Ammon's horn (tissue), 1 donor: ENCODE data around the gene C17orf50.
"Not testable (repeated sequence)": the region's sequence is repeated elsewhere in the genome, so short reads cannot be mapped to it uniquely, and the experiment has no call there.

Experiments
- DNase-seq: peaks from one replicate; pipeline ENCODE4 v3.0.0-alpha.2; 2016; ENCODE audit warnings: low spot score

C17orf50 gene

DNA sequence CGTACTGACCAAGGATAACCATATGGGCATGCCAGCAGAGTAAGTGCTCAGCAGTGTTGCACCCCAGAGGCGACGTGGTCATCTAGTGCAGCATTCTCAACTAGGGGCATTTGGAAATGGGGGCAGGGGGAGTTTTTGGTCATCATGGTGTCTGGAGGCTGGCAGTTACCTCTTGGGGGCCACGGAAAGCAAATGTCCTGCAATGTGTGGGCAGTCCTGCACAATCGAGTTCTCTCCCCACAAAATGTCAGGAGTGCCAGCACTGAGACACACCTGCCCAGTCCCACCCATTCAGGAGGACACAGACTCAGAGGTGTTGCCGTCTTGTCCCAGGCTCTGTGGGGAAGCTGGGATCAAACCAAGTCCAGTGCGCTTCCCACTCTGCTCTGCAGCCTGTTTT, 26.3 kb upstream of the C17orf50 start:
- DNase-seq: no peak

DNA sequence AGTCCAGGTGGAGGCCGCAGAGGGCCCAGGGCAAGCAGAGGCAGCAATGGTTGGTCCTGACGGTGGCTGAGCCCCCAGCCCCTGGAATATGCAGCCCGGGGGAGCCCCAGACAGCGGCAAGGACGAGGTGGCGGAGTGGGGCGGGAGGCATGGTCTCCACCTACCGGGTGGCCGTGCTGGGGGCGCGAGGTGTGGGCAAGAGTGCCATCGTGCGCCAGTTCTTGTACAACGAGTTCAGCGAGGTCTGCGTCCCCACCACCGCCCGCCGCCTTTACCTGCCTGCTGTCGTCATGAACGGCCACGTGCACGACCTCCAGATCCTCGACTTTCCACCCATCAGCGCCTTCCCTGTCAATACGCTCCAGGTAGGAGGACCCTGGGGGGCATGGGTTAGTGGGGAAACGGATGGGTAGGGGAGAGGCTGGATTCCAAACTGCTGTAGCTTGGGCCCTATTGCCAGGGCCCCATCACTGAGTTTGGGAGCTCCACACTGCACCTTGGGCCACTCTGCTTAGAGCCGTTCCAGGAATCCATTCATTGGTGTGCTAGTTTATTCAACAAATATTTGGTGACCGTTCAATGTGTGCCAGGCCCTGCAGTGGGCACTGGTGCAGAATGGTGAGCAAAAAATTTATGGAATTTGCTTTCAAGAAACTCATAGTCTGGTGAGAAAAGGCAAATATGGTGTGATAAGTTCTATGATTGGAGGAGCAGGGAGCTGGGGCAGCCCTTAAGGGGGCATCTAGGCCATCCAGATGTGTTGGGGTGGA, 25.5 kb upstream of the C17orf50 start:
- no peak for DNase-seq

DNA sequence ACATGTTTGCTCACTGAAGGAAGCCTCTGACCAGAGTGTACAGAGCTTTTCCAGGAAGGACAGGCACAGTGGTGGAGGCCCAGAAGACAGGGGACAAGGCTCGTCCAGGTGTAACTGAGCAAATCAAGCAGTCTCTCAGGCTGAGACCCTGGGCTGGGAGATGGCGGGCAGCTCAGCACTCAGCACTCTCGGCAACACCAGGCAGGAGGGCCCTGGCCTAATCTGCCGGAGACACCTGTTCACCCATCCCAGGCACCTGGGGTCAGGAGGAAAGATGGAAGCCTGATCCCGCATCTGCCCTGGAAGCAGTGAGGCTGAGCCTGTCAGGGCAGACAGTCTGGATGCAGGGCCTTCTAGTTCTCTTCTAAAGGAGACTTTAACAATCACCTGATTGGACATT, 24.5 kb upstream of the C17orf50 start:
- no peak for DNase-seq

DNA sequence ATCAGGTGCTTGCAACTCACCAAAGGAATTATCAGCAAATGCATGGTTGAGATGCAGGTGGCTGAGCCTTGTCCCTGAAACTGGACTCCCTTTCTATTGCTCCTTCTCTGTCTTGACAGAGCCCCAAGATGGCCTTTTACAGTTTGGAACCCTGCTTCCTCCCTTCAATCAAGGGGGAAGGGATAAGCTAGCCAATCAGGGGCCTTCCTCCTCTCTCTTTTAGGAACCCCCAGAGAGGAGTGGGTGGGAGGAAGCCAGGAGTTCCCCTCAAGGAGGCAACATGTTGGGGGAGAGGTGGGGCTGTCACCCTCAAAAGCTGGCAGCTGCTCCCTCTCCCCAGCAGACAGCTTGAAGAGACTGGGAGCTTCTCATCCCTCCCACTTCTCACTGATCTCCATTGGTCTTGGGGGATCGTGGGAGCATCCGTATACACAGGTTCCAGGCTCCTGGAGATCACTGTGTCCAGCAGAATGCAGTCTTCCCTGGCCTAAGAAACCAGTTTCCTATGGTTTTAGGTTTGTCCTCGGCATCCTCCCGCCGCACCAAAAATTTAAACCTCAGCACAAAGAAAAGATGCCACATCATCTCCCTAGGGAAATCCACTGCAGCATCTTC, 22.1 kb upstream of the C17orf50 start:
- DNase-seq: no peak

DNA sequence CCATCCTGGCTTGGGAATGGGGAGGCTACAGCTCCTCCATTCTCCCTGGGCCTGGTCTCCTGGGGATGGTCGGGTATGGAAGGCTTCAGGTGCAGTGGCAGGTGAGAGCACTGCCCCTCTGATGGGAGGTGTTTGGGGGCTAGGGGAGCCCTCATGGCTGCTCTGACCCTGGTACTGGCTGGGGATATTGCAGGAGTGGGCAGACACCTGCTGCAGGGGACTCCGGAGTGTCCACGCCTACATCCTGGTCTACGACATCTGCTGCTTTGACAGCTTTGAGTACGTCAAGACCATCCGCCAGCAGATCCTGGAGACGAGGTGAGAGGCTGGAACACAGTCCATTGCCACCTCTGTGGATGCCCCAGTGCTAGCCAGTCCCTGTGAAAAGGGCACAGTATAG, 20.5 kb upstream of the C17orf50 start:
- DNase-seq: no peak

DNA sequence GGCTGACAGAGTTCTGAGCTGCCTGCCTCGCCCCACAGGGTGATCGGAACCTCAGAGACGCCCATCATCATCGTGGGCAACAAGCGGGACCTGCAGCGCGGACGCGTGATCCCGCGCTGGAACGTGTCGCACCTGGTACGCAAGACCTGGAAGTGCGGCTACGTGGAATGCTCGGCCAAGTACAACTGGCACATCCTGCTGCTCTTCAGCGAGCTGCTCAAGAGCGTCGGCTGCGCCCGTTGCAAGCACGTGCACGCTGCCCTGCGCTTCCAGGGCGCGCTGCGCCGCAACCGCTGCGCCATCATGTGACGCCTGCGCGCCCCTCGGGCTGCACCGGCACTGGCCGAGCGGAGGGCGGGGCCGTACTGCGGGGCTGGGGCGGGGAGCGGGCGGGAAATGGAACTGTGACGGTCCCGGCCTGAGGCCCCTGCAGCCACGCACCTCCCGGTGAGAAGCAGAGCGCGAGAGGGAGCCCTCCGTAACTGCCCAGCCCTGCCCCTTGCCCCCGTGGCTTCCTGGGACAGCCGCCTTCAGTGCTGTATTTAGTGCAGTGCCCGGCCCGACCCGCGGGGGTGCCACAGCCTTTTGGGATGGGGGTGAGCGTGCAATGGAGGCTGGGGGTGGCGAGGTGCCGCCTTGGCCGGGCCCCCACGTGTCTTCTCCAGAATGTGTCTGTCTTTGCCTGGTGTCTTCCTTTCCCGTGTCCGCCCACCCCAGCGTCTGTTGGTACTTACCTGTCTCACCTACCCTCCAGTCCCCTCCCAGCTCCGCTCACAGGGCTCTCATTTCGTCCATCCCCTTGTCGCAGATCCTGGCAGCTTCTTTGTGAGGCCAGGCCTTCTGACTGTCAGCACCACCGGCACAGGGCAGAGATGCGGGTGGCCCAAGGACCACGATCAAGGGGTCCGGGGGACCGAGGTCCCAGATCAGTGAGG, 19.4 kb upstream of the C17orf50 start:
- no peak for DNase-seq

DNA sequence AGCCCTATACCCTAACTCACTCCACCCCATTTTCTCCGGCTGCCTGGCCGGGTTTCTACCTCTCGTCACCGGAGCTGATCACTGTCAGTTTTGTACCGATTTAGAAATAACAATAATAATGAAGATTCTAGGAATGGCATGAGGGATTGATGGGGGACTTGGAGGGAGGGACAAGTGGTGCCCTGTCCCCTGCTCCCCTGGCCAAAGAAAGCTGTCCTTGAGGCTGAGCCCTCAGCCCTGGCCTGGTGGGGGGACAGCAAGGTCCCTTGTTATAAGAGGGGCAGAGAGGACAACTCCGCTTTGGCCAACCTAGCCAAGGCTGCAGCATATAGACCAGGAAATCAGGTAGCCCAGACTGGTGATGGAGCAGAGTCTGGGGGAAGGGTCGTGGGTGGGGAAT, 18.2 kb upstream of the C17orf50 start:
- DNase-seq: no peak

DNA sequence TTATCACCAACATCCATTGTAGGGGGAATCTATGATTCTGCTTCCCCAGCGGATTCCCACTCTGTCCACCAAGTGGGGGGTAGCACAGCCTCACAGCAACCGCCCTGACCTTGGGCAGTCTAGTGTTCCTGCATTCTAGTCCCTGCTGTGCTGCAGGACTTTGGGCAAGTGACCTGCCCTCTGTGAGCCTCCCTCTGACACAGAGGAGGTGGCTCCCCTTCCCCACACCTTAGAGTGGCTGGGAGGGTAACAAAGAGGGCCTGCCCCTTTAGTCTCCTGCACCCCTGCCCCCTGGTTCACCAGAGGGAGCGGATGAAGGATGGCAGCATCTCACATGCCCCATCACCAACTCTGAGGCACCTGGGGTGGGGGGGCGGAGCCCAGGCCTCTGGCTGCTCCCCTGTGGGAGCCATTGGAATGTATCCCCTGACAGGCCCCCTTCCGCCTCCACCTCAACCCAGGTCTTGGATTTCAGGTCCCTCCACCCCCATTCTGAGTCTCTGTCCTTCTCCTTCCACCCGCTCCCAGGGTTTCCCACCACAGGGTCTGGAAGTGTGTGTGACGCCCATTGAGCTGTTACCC, 17.7 kb upstream of the C17orf50 start:
- no peak for DNase-seq

DNA sequence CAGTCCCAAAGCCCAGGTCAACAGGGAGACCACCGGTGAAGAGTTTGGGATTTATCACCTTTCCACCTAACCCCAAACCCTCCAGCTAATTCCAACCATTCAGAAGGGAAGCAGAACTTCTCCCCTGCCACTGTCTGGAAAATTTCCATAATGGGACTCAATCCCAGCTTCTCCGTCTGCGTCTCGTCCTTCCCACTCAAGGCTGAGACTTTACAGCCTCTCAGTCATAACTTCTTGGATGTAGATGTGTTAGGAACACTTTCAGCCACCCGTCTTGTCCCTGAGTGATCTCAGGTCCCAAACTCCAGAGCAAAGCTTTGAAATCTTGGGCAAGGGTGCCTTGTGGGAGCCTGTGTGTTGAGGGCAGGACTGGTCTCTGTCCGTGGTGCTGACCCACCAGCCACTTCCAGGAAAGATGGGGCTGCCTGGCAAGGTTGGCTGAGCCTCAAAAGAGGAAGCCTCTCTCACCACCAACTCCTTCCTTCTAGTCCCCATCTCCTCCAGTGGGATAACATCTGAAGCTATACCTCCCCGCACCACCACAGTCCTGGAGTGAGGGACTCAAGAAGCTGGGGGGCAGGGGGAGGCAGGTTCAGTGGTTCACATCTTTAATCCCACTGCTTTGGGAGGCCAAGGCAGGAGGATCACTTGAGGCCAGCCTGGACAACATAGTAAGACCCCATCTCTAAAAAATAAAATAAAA, 16.9 kb upstream of the C17orf50 start:
- DNase-seq: no peak

DNA sequence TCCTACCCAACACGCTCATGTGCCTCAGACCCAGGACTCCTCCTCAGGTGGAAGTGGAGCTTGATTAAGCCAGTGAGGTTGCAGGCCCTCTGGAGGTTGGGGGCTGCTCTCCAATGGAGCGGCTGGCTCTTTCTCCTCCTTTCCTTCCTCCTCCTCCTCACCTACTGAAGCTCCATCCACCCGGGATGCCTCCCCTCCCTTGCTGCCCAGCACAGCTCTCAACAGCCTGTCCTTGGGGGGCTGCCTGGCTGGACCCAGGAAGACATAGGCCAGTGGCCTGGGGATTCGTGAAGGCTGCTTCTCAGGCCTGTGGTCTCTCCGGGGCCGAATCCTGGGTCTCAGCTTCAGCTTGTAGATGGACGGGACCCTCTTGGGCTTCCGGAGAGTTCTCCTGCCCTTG, 15.9 kb upstream of the C17orf50 start:
- no peak for DNase-seq

DNA sequence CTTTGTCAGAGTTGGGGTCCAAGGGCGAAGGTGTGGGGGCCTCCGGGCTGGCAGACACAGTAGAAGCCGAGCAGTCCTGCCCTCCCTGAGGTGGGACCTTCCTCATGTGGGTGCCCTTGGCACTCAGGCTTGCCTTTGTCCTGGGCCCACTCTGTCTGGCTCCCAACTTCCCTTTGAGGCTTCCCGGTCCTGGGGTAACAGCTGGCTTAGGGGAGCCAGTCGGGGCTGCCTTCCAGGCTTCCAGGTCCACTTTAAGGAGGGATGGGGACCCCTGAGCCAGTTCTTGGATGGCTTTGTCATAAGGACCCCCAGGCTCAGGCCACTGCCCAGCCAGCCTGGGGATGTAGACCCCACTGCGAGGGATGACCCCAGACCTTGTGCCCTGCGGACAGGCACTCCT, 15.4 kb upstream of the C17orf50 start:
- no peak for DNase-seq

DNA sequence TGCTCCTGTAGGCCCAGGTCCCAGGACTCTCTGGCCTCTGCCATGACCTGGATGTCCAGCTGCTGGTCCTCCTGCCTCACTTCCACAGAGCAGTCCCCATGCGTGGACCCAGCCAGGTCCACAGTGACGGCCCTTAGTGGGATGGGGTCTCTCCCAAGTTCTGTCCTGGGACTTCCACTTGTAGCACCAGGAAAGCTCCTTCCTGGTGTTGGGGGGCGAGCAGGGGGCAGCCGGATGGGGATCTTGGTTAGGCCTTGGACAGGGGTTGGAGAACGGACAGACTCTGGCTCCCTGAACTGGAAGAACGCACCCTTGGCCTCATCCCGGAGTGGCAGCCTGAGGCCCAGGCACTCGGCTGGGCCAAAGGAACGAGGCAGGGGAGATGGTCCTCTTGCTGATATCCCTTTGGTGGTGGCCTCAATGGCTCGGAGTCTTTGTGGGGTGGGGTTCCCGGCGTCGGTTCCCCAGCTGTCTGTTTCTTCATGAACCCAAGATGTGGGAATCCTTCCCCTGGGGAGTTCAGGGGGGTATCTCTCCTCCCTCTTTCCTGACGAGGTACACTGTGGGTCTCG, 14.9 kb upstream of the C17orf50 start:
- DNase-seq: no peak

DNA sequence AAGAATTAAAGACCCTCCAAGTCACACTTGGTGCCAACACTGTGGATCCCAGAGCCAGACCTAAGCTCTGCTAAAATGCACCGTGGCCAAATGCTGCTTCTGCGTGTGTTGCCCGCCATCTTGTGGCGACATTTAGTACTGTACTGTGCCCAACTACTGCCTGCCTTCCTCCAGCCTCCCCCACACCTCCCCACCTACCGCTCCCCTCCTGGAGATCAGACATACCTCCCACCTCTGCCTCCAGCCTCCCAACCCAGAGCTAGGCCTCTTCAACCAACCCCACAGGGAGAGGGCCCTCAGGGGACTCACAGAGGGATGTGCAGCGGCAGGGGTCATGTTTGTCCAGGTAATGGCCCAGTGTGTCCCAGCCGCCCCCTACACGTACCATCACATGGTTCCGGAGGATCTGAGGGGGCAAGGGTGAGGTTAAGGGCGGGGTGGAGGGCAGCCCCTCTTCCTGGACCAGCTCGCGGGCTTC, 13.1 kb upstream of the C17orf50 start:
- peak; percentile 90 for DNase-seq

DNA sequence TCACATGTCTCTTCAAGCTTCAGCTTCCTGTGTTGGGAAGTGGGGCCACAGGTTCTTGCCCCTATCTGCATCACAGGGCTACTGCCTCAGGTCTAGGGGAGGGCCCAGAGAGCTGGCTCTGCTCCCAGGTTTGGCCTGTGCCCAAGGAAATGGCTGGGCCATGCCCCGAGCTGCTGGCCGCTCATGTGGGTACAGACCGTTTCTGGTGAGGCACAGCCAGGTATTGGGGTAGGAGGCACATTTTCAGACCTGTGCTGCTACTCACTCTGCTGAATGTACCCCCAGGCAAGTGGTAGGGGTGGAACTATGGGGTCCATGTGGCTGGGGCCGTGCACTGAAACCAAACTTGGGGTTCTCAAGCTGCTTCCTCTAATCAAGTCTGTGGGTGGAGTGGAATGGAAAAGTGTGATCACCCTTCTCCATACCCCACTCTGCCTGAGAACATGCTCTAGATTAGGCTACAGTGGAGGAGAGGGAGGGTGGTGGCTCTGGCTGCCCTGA, 12.3 kb upstream of the C17orf50 start:
- DNase-seq: no peak

DNA sequence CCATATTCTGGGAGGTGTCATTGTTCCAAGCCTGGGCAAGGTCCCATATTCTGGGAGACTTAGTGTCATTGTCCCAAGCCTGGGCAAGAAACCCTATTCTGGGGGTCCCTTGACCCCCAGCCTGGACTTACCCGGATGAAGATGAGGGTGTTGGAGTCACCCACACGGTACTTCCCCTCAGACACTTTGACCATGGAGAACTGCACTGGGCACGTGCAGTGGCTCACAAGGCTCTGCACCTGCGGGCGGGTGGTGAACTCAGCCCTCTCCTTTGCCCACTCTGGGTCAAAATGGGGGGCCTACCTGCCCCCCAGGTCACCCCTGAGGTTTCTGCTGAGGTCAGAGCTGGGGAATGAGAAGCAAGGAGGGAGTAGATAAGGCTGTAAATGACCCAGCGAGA, 11.7 kb upstream of the C17orf50 start:
- no peak for DNase-seq

DNA sequence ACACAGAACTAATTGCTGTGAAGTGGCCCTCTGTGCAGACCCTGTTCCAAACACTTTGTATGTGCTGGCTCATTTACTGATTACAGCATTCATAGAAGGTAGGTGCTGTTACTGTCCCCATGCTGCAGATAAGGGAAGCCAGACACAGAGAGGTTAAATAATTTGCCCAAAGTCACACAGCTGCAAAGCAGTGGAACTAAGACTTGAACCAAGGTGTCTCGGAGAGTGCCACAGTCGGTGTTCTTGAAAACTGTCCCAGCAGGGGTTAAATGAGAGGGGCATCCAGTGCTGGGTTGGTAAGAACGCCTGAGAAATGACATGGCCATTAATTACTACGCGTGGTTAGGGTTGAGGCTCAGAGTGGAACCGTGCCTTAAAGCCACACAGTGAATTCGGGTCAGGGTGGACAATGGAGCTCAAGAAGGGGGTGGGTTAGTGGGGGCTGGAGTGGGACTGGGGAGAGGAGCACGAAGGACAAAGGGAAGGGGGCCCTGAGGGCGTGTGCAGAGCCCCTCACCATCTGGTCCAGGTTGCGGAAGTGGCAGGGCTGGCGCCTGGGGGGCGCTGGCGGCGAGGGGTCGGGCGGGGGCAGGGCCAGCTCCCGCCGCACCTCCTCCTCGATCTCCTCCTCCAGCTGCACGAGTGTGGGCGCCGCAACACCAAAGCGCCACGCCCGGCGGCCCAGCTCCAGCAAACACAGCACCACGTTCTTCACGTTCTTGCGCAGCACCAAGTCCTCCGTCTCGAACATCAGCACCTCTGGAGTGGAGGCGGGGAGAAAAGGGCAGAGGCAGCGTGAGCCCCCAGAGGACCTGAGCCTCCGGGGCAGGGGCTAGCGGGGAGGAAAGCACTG, 10.9 kb upstream of the C17orf50 start:
- DNase-seq: no peak

DNA sequence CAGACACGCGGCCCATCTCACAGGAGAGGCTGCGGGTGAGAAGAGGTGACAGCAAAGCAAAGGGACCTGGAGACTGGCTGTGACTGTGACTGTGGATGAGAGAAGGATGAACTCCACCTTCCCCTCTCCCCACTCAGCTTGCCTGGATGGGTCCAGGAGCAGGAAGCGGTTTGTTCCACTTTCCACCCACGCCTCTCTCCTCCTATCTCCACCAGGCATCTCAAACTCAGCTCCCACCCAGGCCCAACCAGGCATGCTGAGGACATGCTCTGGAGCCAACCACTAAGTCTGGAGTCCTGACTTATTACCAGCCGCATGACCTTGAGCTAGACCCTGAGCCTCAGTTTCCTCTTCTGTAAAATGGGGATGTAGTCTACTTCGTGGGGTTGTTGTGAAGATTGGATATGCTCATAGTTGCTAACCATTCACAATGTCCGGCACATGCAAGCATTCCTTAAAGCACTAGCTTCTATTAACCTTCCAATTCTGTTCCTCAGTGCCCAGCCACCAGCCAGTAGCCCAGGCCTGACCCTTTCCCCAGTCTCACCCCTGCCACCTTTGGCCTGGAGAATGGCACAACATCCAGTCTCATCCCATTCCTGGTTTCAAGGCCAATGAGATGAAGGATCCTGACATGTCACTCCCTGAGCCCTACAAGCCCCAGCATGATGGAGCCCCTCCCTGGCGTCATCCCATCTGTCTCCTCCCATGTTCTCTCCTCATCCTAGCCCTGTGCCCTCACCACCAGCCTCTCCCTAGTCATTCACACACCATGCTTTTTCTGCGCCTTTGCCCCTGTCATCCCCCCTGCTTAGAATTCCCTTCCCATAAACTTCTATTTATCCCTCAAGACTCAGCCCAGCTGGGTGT, 9.9 kb upstream of the C17orf50 start:
- no peak for DNase-seq

DNA sequence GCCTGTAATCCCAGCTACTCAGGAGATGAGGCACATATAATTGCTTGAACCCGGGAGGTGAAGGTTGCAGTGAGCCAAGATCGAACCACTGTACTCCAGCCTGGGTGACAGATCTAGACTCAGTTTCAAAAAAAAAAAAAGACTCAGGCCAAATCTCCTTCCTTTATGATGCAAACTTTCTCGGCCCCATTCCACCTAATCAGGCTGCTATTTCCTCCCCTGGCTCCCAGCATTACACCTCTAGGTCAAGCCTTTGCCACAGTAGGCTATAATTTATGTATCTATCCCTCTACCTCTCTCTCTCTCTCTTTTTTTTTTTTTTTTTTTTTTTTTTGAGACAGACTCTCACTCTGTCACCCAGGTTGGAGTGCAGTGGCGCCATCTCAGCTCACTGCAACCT, 9.1 kb upstream of the C17orf50 start:
- DNase-seq: not testable (repeated sequence)

DNA sequence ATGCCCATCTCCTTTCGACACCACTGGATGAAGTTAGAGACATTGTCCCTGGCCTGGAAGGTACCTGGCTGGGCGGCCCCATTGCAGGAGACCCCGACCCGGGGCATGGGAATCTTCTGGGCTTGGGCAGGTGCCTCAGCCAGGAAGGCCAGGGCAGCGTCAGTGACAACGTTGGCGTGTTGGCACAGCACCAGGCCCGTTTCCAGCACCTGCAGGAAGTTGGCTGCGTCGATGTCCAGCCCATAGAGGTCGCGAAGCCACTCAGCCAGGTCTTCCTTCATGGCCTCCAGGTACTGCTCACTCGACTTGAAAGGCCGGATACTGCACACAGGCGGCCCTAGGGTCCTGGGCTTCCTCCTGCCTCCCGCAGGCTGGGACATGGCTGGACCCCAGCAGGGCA, 8.2 kb upstream of the C17orf50 start:
- DNase-seq: no peak
